Astrocyte of the spinal cord (primary cell): Measurements from ENCODE around the gene CD1C.

ENCODE experiments used
- DNase-seq: peaks from one replicate; pipeline ENCODE4 v3.0.0; 2011; ENCODE audit warnings: low read depth, low spot score
- H3K4me3 ChIP-seq: 2 replicates; pipeline ENCODE4 v1.5.1; 2011; ENCODE audit warnings: low read depth, mild to moderate bottlenecking, low read length, moderate library complexity
- CTCF ChIP-seq: IDR thresholded peaks from 2 replicates; pipeline ENCODE4 v1.5.1; 2012; ENCODE audit warnings: low read depth, mild to moderate bottlenecking, low read length, inconsistent platforms
- in situ Hi-C: cut with HindIII; loops from 2 replicates; pipeline ENCODE4 v1.10.0; 2017; ENCODE audit warnings: low sequenced_read_pairs

CD1C gene

GRCh38 chr1:158286487-158286886 is 3.2 kb upstream of the CD1C start:
- TF ChIP-seq CTCF: no peak
- no peak overlapping the region for H3K4me3 ChIP-seq
- in situ Hi-C loops: no loop called here
- DNase-seq: no peak

GRCh38 chr1:158286941-158287346 is 2.8 kb upstream of the CD1C start:
- DNase-seq: no peak
- no peak for TF ChIP-seq CTCF
- H3K4me3 ChIP-seq: no peak overlapping the region
- in situ Hi-C loops: no loop called here

GRCh38 chr1:158290321-158290844 is 660 bp downstream of the CD1C start:
- DNase-seq: no peak
- no peak for TF ChIP-seq CTCF
- in situ Hi-C loops: no loop called here
- no peak overlapping the region for H3K4me3 ChIP-seq

GRCh38 chr1:158295791-158296190 is 6.1 kb downstream of the CD1C start:
- no peak overlapping the region for H3K4me3 ChIP-seq
- no peak for TF ChIP-seq CTCF
- no peak for DNase-seq
- in situ Hi-C loops: no loop called here

GRCh38 chr1:158310623-158311022 is 20.9 kb downstream of the CD1C start:
- no peak overlapping the region for H3K4me3 ChIP-seq
- no peak for TF ChIP-seq CTCF
- no peak for DNase-seq
- in situ Hi-C loops: no loop called here

- no peak for DNase-seq
- no peak for TF ChIP-seq CTCF
- H3K4me3 ChIP-seq: no peak overlapping the region
- in situ Hi-C loops: no loop called here
Observed at GRCh38 chr1:158311066-158311465, 21.3 kb downstream of the CD1C start.

GRCh38 chr1:158323866-158324265 is 34.1 kb downstream of the CD1C start:
- no peak for TF ChIP-seq CTCF
- DNase-seq: no peak
- no peak overlapping the region for H3K4me3 ChIP-seq
- in situ Hi-C loops: no loop called here
